Right lobe of liver (tissue), 6 donors: ENCODE data around the gene IPCEF1. TPM values are rescaled to one million over a fixed set of nuclear protein-coding genes. Genes with fewer than 3 reads are reported as not detected.
"Not testable (repeated sequence)": the region's sequence is repeated elsewhere in the genome, so short reads cannot be mapped to it uniquely, and the experiment has no call there.

Experiments used
- ATAC-seq, 4 donors: fragments of 200-7000 bp; cut with Tn5 transposase; one replicate each; pipeline ENCODE4 v1.9.1; 2020; ENCODE audit warnings: mild to moderate bottlenecking in 4 of 4, moderate library complexity in 4 of 4
- DNase-seq, 3 donors: peaks; one replicate each; pipeline ENCODE4 v3.0.0-alpha.2; 2020
- H3K27ac ChIP-seq, 3 donors: fragments of 200-600 bp; one replicate each; pipeline ENCODE4 v1.8.0; 2022
- H3K27me3 ChIP-seq, 2 donors: fragments of 200-600 bp; one replicate each; pipeline ENCODE4 v1.8.0; 2022
- H3K36me3 ChIP-seq, 4 donors: fragments of 200-600 bp; sonication (generic) in 1 of 4; one replicate each; pipeline versions ENCODE4 v1.5.1 to v1.8.0; 2017 to 2022; ENCODE audit warnings: control low read depth in 1 of 4
- H3K4me1 ChIP-seq, 4 donors: fragments of 200-600 bp; sonication (generic) in 1 of 4; one replicate each; pipeline versions ENCODE4 v1.5.1 to v1.8.0; 2017 to 2022; ENCODE audit warnings: control low read depth in 1 of 4
- H3K4me3 ChIP-seq, 3 donors: fragments of 200-600 bp; one replicate each; pipeline ENCODE4 v1.8.0; 2022
- H3K9me3 ChIP-seq, 4 donors: fragments of 200-600 bp; sonication (generic) in 1 of 4; one replicate each; pipeline versions ENCODE4 v1.5.1 to v1.8.0; 2017 to 2022; ENCODE audit warnings: control low read depth in 1 of 4
- POLR2A ChIP-seq: fragments of 450-650 bp; IDR thresholded peaks from one replicate; pipeline ENCODE4 v1.6.1; 2017; ENCODE audit warnings: antibody characterized with exemption, mild to moderate bottlenecking
- WGBS: methylation state at CpG from one replicate; pipeline ENCODE4 v1.1.6; 2018; ENCODE audit warnings: low coverage, low lambda C conversion rate; ENCODE audit not compliant: insufficient coverage; ENCODE audit errors: missing lambda C conversion rate; 5-methylcytosine and 5-hydroxymethylcytosine counted together
- intact Hi-C, 2 donors: fragments of 100-400 bp; cut with DNase I; formaldehyde crosslinking; loops; one replicate each; pipeline versions ENCODE4 v1.11.2 to v1.14.1; 2022
- total RNA-seq, 6 experiments: library from RNA; depleted of rRNA in 2 of 6; stranded (reverse); fragments of >200 nt in 2 of 6; fragmentation: NEBNext Ultra II Directional in 3 of 6; extraction: Animal tissue kit (Norgen Biotek cat#: 25700) in 3 of 6; gene quantifications; one replicate each; pipeline versions ENCODE4 v1.1.0 to v1.2.4, GENCODE V29; 2016 to 2023
- TF ChIP-seq, protein P1 (sequence below), 4 donors: fragments of 200-600 bp in 3 of 4; fragments of 450-650 bp in 1 of 4; IDR thresholded peaks; one replicate each; pipeline versions ENCODE4 v1.5.1 to v1.8.0; 2016 to 2022; ENCODE audit warnings: antibody characterized with exemption in 4 of 4, mild to moderate bottlenecking in 2 of 4
- donor health status: DM: no; HTN: yes; CAD: no.
- donor health status: DM: no; HTN: no; CAD: no.
- donor health status: DM: no; HTN: no; CAD: no.
- donor health status: DM: no; HTN: yes; CAD: no.
- donor health status: DM: no; HTN: yes; CAD: no.

The IPCEF1 gene
- total RNA-seq, 6 experiments from 2014 or later = 0.90 to 3.0 (median 1.4) TPM

DNA sequence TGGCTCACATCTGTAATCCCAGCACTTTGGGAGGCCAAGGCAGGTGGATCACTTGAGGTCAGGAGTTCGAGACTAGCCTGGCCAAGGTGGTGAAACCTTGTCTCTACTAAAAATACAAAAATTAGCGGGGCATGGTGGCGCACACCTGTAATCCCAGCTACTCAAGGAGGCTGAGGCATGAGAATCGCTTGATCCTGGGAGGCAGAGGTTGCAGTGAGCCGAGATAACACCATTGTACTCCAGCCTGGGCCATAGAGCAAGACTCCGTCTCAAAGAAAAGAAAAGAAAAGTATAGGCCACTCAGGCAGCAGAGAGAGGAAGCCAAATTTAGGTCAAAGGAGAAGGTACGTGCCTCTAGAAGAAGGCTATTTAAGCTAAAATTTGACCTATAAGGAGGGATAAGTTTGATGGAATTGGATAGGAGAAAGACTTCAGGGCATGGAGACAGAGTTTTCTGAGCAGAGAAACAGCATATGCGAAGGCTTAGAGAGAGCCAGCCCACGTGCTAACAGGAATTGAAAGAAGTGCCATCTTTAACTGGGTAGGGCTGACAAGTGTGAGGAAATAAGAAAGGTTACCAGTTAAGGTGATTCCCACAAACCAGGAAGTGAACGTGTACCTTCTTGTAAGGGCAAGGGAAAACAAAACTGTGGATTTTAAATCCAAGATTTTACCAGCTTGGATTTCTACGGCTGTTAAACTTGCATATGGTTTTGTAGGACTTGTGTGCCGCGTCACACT, 113.8 kb downstream of the IPCEF1 start:
- WGBS = 74% methylated on average over 13 of the region's 13 CpGs
- no peak overlapping the region for H3K27ac ChIP-seq
- no peak for DNase-seq
- TF ChIP-seq, protein P1, sequence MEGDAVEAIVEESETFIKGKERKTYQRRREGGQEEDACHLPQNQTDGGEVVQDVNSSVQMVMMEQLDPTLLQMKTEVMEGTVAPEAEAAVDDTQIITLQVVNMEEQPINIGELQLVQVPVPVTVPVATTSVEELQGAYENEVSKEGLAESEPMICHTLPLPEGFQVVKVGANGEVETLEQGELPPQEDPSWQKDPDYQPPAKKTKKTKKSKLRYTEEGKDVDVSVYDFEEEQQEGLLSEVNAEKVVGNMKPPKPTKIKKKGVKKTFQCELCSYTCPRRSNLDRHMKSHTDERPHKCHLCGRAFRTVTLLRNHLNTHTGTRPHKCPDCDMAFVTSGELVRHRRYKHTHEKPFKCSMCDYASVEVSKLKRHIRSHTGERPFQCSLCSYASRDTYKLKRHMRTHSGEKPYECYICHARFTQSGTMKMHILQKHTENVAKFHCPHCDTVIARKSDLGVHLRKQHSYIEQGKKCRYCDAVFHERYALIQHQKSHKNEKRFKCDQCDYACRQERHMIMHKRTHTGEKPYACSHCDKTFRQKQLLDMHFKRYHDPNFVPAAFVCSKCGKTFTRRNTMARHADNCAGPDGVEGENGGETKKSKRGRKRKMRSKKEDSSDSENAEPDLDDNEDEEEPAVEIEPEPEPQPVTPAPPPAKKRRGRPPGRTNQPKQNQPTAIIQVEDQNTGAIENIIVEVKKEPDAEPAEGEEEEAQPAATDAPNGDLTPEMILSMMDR (IDR thresholded peaks at IDR 0.05) = no peak
- TF ChIP-seq POLR2A = no peak
- intact Hi-C loops = no loop called here
- H3K36me3 ChIP-seq = no peaks in the 10 kb centered on the region
- H3K4me1 ChIP-seq = no peaks in the 10 kb centered on the region
- no peaks in the 10 kb centered on the region for H3K9me3 ChIP-seq
- no peaks in the 10 kb centered on the region for H3K27me3 ChIP-seq
- H3K4me3 ChIP-seq = no peak overlapping the region
- ATAC-seq = no peak

DNA sequence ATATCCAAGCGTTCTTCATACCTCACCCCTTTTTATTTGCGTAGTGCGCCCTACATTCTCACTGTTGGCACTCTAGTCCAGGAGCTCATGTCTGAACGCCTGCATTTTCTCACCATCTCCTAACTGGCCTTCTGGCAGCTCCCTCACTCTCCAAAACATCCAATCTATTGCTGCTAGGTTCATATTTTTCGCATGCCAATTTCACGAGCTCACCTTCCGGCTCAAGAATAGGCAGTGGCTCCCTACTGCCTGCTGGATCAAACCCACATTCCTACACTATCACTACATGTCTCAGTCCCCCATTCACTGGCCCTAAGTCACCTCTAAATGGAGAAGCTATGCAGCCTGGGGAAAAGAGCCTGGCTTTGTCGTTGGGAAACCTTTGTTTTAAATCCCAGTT, 115.0 kb downstream of the IPCEF1 start:
- 89% methylated on average over 8 of the region's 8 CpGs for WGBS
- ATAC-seq = no peak
- no peak for DNase-seq
- Histone ChIP-seq H3K4me3 (no peak overlapping the region), H3K9me3 (no peaks in the 10 kb centered on the region), H3K4me1 (no peaks in the 10 kb centered on the region), H3K27me3 (no peaks in the 10 kb centered on the region), H3K27ac (no peak overlapping the region), H3K36me3 (no peaks in the 10 kb centered on the region)
- intact Hi-C loops = no loop called here
- TF ChIP-seq POLR2A = no peak
- TF ChIP-seq, protein P1 (IDR thresholded peaks at IDR 0.05) = no peak

DNA sequence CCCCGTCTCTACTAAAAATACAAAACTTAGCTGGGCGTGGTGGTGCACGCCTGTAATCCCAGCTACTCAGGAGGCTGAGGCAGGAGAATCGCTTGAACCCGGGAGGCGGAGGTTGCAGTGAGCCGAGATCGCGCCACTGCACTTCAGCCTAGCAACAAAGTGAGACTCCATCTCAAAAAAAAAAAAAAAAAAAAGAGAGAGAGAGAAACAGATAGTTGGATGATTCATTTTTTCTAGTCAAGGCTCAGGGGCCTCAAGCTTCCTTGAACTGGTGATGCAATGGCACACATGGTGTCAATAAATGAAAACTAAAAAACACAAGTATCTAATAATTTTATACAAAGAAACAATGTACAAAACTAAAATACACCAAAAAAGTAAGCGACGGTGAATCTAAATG, 115.5 kb downstream of the IPCEF1 start:
- H3K9me3 ChIP-seq, H3K36me3 ChIP-seq, intact Hi-C loops, H3K4me1 ChIP-seq, H3K27ac ChIP-seq, DNase-seq, H3K27me3 ChIP-seq, H3K4me3 ChIP-seq, ATAC-seq: not testable (repeated sequence)
- WGBS = 93% methylated on average over 11 of the region's 11 CpGs

- H3K27ac ChIP-seq = no peak overlapping the region
- intact Hi-C loops = no loop called here
- no peak overlapping the region for H3K4me3 ChIP-seq
- ATAC-seq (no peak), DNase-seq (no peak)
- no peaks in the 10 kb centered on the region for H3K27me3 ChIP-seq
- H3K36me3 ChIP-seq = no peaks in the 10 kb centered on the region
- WGBS = 73% methylated on average over 5 of the region's 7 CpGs
- H3K4me1 ChIP-seq = no peaks in the 10 kb centered on the region
- H3K9me3 ChIP-seq = no peaks in the 10 kb centered on the region
- TF ChIP-seq, protein P1 (IDR thresholded peaks at IDR 0.05) = no peak
Measured at GRCh38 chr6:154239392-154239791, 117.2 kb downstream of the IPCEF1 start.

DNA sequence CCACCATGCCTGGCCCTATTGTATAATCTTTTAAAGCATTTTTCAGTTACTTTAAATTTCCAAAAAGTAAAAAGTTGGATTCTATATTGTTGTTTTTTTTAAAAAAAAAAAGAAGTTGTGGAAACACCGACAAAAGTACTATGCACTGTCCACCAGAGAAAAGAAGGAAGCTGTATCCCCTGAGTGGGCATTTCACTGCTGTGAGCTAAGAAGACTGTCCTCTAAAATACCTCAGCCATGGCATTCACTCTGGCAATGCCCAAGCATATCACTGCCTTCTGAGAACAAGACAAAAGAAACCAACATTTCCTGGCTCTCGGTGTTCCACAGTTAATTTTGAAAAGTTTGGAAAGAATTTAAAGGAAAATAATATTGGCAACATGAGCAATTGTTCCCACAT, 117.8 kb downstream of the IPCEF1 start:
- no peak overlapping the region for H3K4me3 ChIP-seq
- ATAC-seq (peak in 1 of 4 donors; percentile 36), DNase-seq (no peak)
- WGBS = 69% methylated on average over 2 of the region's 2 CpGs
- H3K9me3 ChIP-seq = no peaks in the 10 kb centered on the region
- no peak for TF ChIP-seq POLR2A
- TF ChIP-seq, protein P1 (IDR thresholded peaks at IDR 0.05) = no peak
- no peaks in the 10 kb centered on the region for H3K36me3 ChIP-seq
- no peaks in the 10 kb centered on the region for H3K4me1 ChIP-seq
- intact Hi-C loops = no loop called here
- no peaks in the 10 kb centered on the region for H3K27me3 ChIP-seq
- H3K27ac ChIP-seq = no peak overlapping the region
